Heart right ventricle (tissue), 16 donors: ENCODE measurements around the gene LRMDA. TPM values are rescaled to one million over a fixed set of nuclear protein-coding genes. Genes with fewer than 3 reads are reported as not detected.

Source experiments
- ATAC-seq, 8 donors: fragments of 200-7000 bp; cut with Tn5 transposase; one replicate each; pipeline ENCODE4 v1.9.1; 2020; ENCODE audit warnings: mild to moderate bottlenecking in 8 of 8, moderate library complexity in 8 of 8, moderate number of reproducible peaks in 1 of 8
- DNase-seq, 2 donors: peaks; one replicate each; pipeline ENCODE4 v3.0.0-alpha.2; 2020
- H3K27ac ChIP-seq, 10 donors: fragments of 200-600 bp; sonication (generic) in 2 of 10; one replicate each; pipeline versions ENCODE4 v1.5.0 to v1.8.0; 2020 to 2022; ENCODE audit warnings: mild to moderate bottlenecking in 3 of 10
- H3K27me3 ChIP-seq, 7 donors: fragments of 200-600 bp; one replicate each; pipeline ENCODE4 v1.8.0; 2021 to 2022; ENCODE audit warnings: mild to moderate bottlenecking in 2 of 7
- H3K36me3 ChIP-seq, 9 donors: fragments of 200-600 bp; sonication (generic) in 1 of 9; one replicate each; pipeline versions ENCODE4 v1.5.0 to v1.8.0; 2020 to 2022; ENCODE audit warnings: mild to moderate bottlenecking in 2 of 9
- H3K4me1 ChIP-seq, 9 donors: fragments of 200-600 bp; sonication (generic) in 1 of 9; one replicate each; pipeline versions ENCODE4 v1.5.0 to v1.8.0; 2020 to 2022; ENCODE audit warnings: mild to moderate bottlenecking in 4 of 9
- H3K4me3 ChIP-seq, 10 donors: fragments of 200-600 bp; sonication (generic) in 2 of 10; one replicate each; pipeline versions ENCODE4 v1.5.0 to v1.8.0; 2020 to 2022; ENCODE audit warnings: mild to moderate bottlenecking in 7 of 10, moderate library complexity in 2 of 10
- H3K9me3 ChIP-seq, 11 donors: fragments of 200-600 bp in 10 of 11; sonication (generic) in 2 of 11; one replicate each; pipeline versions ENCODE4 v1.5.0 to v1.8.0; 2013 to 2022; ENCODE audit warnings: mild to moderate bottlenecking in 2 of 11, control low read depth in 1 of 11, moderate library complexity in 1 of 11
- CTCF ChIP-seq, 9 donors: fragments of 200-600 bp; sonication (generic) in 2 of 9; IDR thresholded peaks; one replicate each; pipeline versions ENCODE4 v1.5.0 to v1.8.0; 2021 to 2022; ENCODE audit warnings: antibody characterized with exemption in 9 of 9, mild to moderate bottlenecking in 5 of 9, moderate library complexity in 1 of 9
- WGBS, 2 donors: extraction: QIAGEN DNeasy Blood & Tissue Kit; methylation state at CpG; one replicate each; pipeline ENCODE4 v1.1.7; 2013; ENCODE audit warnings: inconsistent platforms in 1 of 2; 5-methylcytosine and 5-hydroxymethylcytosine counted together
- intact Hi-C, 10 donors: fragments of 100-400 bp; cut with DNase I; formaldehyde crosslinking; loops; one replicate each; pipeline versions ENCODE4 v1.11.1 to v1.14.2; 2022
- polyA plus RNA-seq, 2 donors: library from polyadenylated mRNA; stranded (reverse); fragments of 200-250 nt; gene quantifications; one replicate each; pipeline ENCODE4 v1.2.3, GENCODE V29; 2013
- total RNA-seq, 10 donors: library from RNA; stranded (reverse); fragmentation: NEBNext Ultra II Directional in 3 of 10; extraction: Animal tissue kit (Norgen Biotek cat#: 25700) in 3 of 10; gene quantifications; one replicate each; pipeline versions ENCODE4 v1.2.1 to v1.2.4, GENCODE V29; 2021 to 2023
- donor health status: Arrhythmogenic right ventricular cardiomyopathy.
- donor health status: ischemic (EF 13 %, LVEDD 7.1; RV severe dilation, severe dysfunction).
- donor health status: healthy with polysubstance abuse.
- donor health status: DM: no; HTN: yes; CAD: no.
- donor health status: DM: no; HTN: no; CAD: no.
- donor health status: ischemic (EF 25% LVEDD 6.9; RV normal size, moderate dysfunction).
- donor health status: ischemic (EF 25% LVEDD 5.7; RV mildly dilated, moderate dysfunction).
- donor health status: healthy.
- donor health status: DM: yes; HTN: yes; CAD: no.
- donor health status: Ischemic cardiomyopathy.
- donor health status: ischemic (EF 35%, LVEDD 5.7; RV mildly dilated, moderate dysfunction).
- donor health status: nonischemic (EF 11% LVEDD 7.7; RV severe dilation, severe dysfunction).
- donor health status: DM: yes; HTN: yes; CAD: no.
- donor health status: PGD.
- donor health status: ischemic (EF 29% LVEDD 5.4; RV normal size, mild dysfunction).
- donor health status: nonischemic (EF 23%, LVEDD 6.1; RV moderate dilation, normal function).

The LRMDA gene
- total and polyA plus RNA-seq, 12 donors: 4.0 to 59.8 (median 12.7) TPM

- Histone ChIP-seq H3K4me1 (peaks cover 0 to 19% (median 5%) of the 10 kb centered on the region in 9 donors), H3K4me3 (no peak overlapping the region), H3K9me3 (no peaks in the 10 kb centered on the region), H3K27me3 (no peaks in the 10 kb centered on the region), H3K36me3 (no peaks in the 10 kb centered on the region), H3K27ac (no peak overlapping the region)
- intact Hi-C loops: loop anchor here in 1 of 10 donors (5.0 kb wide), 1 partner anchor 1375 kb away; no protein-coding TSS in a partner anchor
- no peak for ATAC-seq
- TF ChIP-seq CTCF (IDR thresholded peaks at IDR 0.05): no peak
- DNase-seq: no peak
Measured at GRCh38 chr10:75847477-75847876, 416.1 kb downstream of the LRMDA start.

GRCh38 chr10:75851580-75852345 is 420.3 kb downstream of the LRMDA start:
- Histone ChIP-seq H3K27ac (peak overlapping the region in 1 of 10 donors; percentile 4), H3K4me3 (no peak overlapping the region), H3K27me3 (no peaks in the 10 kb centered on the region), H3K36me3 (no peaks in the 10 kb centered on the region), H3K9me3 (peaks cover 0 to 7% (median 0%) of the 10 kb centered on the region in 11 donors), H3K4me1 (peaks cover 0 to 6% (median 0%) of the 10 kb centered on the region in 9 donors)
- intact Hi-C loops: no loop called here
- ATAC-seq: no peak
- WGBS, 2 donors: 88 to 98% methylated on average over 5 of the region's 5 CpGs
- TF ChIP-seq CTCF (IDR thresholded peaks at IDR 0.05): no peak
- DNase-seq: no peak

GRCh38 chr10:75852851-75853484 is 421.5 kb downstream of the LRMDA start:
- ATAC-seq (no peak), DNase-seq (no peak)
- Histone ChIP-seq H3K27me3 (no peaks in the 10 kb centered on the region), H3K27ac (no peak overlapping the region), H3K36me3 (no peaks in the 10 kb centered on the region), H3K9me3 (peaks cover 0 to 7% (median 0%) of the 10 kb centered on the region in 11 donors), H3K4me3 (no peak overlapping the region), H3K4me1 (peaks cover 0 to 6% (median 0%) of the 10 kb centered on the region in 9 donors)
- WGBS, 2 donors: 53 to 89% methylated on average over 3 of the region's 3 CpGs
- intact Hi-C loops: no loop called here
- peak in 7 of 9 donors; percentile 13 to 24 (median 17) for TF ChIP-seq CTCF (IDR thresholded peaks at IDR 0.05)

GRCh38 chr10:75857269-75857846 is 425.9 kb downstream of the LRMDA start:
- WGBS, 2 donors: 75 to 84% methylated on average over 5 of the region's 5 CpGs
- intact Hi-C loops: no loop called here
- no peak overlapping the region for H3K27ac ChIP-seq
- H3K36me3 ChIP-seq: no peaks in the 10 kb centered on the region
- no peaks in the 10 kb centered on the region for H3K27me3 ChIP-seq
- H3K4me1 ChIP-seq: peaks cover 0 to 6% (median 0%) of the 10 kb centered on the region in 9 donors
- DNase-seq (no peak), ATAC-seq (no peak)
- peaks cover 0 to 7% (median 0%) of the 10 kb centered on the region in 11 donors for H3K9me3 ChIP-seq
- H3K4me3 ChIP-seq: no peak overlapping the region
- TF ChIP-seq CTCF (IDR thresholded peaks at IDR 0.05): no peak
